ENCODE measurements around the gene RSPH1.

RSPH1 gene

GRCh38 chr21:42465803-42466127 is 30.3 kb downstream of the RSPH1 start:
- no peak for TF ChIP-seq CTCF (IDR thresholded peaks at IDR 0.05; ENCODE audit: low read depth, low read length)
- no peak for DNase-seq (ENCODE audit: low read depth, low spot score)
- H3K4me3 ChIP-seq (ENCODE audit: low read depth, low read length) = no peak overlapping the region
- in situ Hi-C loops (cut with HindIII; ENCODE audit: low sequenced_read_pairs) = no loop called here

GRCh38 chr21:42465008-42465802 is 30.8 kb downstream of the RSPH1 start:
- in situ Hi-C loops (cut with HindIII; ENCODE audit: low sequenced_read_pairs) = no loop called here
- TF ChIP-seq CTCF (IDR thresholded peaks at IDR 0.05; ENCODE audit: low read depth, low read length) = no peak
- no peak overlapping the region for H3K4me3 ChIP-seq (ENCODE audit: low read depth, low read length)
- peak; percentile 56 for DNase-seq (ENCODE audit: low read depth, low spot score)

GRCh38 chr21:42463861-42464515 is 32.0 kb downstream of the RSPH1 start:
- H3K4me3 ChIP-seq (ENCODE audit: low read depth, low read length) = no peak overlapping the region
- in situ Hi-C loops (cut with HindIII; ENCODE audit: low sequenced_read_pairs) = no loop called here
- no peak for TF ChIP-seq CTCF (IDR thresholded peaks at IDR 0.05; ENCODE audit: low read depth, low read length)
- peak; percentile 42 for DNase-seq (ENCODE audit: low read depth, low spot score)

GRCh38 chr21:42461881-42462877 is 33.8 kb downstream of the RSPH1 start:
- in situ Hi-C loops (cut with HindIII; ENCODE audit: low sequenced_read_pairs) = no loop called here
- no peak for TF ChIP-seq CTCF (IDR thresholded peaks at IDR 0.05; ENCODE audit: low read depth, low read length)
- H3K4me3 ChIP-seq (ENCODE audit: low read depth, low read length) = no peak overlapping the region
- no peak for DNase-seq (ENCODE audit: low read depth, low spot score)

- no peak overlapping the region for H3K4me3 ChIP-seq (ENCODE audit: low read depth, low read length)
- TF ChIP-seq CTCF (IDR thresholded peaks at IDR 0.05; ENCODE audit: low read depth, low read length) = no peak
- no peak for DNase-seq (ENCODE audit: low read depth, low spot score)
- in situ Hi-C loops (cut with HindIII; ENCODE audit: low sequenced_read_pairs) = no loop called here
Observed at GRCh38 chr21:42461185-42461520, 34.9 kb downstream of the RSPH1 start.

- in situ Hi-C loops (cut with HindIII; ENCODE audit: low sequenced_read_pairs) = no loop called here
- no peak for TF ChIP-seq CTCF (IDR thresholded peaks at IDR 0.05; ENCODE audit: low read depth, low read length)
- no peak overlapping the region for H3K4me3 ChIP-seq (ENCODE audit: low read depth, low read length)
Observed at GRCh38 chr21:42460391-42461184, 35.4 kb downstream of the RSPH1 start.

More at GRCh38 chr21:42460391-42461184, 35.4 kb downstream of the RSPH1 start:
- no peak for DNase-seq (ENCODE audit: low read depth, low spot score)

All from astrocyte of the spinal cord (primary cell).